Measurements from ENCODE around the gene PLPP1. TPM values are rescaled to one million over a fixed set of nuclear protein-coding genes. Genes with fewer than 3 reads are reported as not detected.

The PLPP1 gene
- polyA plus RNA-seq, 1 of the 3 experiments (the other 2 are of a cell fraction), result 32.8 TPM

DNA sequence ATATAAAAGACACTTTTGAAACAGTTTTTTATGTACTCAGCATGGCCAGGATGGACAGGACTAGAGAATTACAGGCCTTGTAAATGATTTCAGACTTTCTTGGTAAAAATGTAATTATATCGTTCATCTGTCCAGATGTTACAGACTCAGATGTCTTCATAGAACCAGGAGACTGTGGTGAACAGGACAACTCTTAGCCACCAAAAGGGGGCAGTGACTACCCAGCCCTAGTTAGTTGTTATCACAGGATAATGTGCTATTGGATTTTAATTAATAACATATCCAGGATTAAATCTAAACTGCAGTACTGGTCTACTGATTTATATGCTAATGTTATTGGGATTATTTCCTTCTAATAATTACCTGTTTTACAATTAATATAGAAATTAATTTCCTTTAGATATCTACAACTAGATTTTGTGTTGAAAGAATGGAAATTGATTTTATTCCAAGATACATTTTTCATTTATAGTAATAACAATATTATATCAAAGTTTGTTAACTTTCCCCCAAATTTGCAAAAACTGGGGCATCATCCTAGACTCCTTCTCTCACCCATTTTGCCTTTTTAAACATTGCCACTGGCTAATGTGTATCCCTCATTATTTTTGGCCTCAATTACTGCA, 127.6 kb downstream of the PLPP1 start:
- no peaks in the 10 kb centered on the region; a peak in 1 of 4 replicates for H3K4me1 ChIP-seq (ENCODE audit: control insufficient read depth in 1 of 2, insufficient read depth in 2 of 2, low read depth in 1 of 2, low read length in 1 of 2)
- no peaks in the 10 kb centered on the region for H4K20me1 ChIP-seq (ENCODE audit: insufficient read depth)
- no peak overlapping the region for H3K4me2 ChIP-seq
- peaks cover 46 to 47% of the 10 kb centered on the region in 2 experiments for H3K36me3 ChIP-seq (replicated peaks in 1 of 2; ENCODE audit: control insufficient read depth in 1 of 2, insufficient read depth in 2 of 2, low read length in 1 of 2)
- no peak overlapping the region for H3K9ac ChIP-seq
- no peak overlapping the region for H2AFZ ChIP-seq (ENCODE audit: low read depth)
- H3K79me2 ChIP-seq (ENCODE audit: insufficient read depth), result no peaks in the 10 kb centered on the region
- no peak overlapping the region for H3K4me3 ChIP-seq (ENCODE audit: low read depth in 2 of 2, low read length in 1 of 2)
- H3K9me3 ChIP-seq, result no peaks in the 10 kb centered on the region
- H3K27ac ChIP-seq (ENCODE audit: low read depth in 2 of 2, low read length in 1 of 2), result no peak overlapping the region
- H3K27me3 ChIP-seq (ENCODE audit: insufficient read depth), result no peaks in the 10 kb centered on the region
- no peaks in the 10 kb centered on the region for H3K9me2 ChIP-seq
- TF ChIP-seq, protein P1, sequence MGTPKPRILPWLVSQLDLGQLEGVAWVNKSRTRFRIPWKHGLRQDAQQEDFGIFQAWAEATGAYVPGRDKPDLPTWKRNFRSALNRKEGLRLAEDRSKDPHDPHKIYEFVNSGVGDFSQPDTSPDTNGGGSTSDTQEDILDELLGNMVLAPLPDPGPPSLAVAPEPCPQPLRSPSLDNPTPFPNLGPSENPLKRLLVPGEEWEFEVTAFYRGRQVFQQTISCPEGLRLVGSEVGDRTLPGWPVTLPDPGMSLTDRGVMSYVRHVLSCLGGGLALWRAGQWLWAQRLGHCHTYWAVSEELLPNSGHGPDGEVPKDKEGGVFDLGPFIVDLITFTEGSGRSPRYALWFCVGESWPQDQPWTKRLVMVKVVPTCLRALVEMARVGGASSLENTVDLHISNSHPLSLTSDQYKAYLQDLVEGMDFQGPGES (IDR thresholded peaks at IDR 0.05; ENCODE audit: low read depth, low read length), result no peak
- TF ChIP-seq GATA2 (CRISPR knock-in tag; IDR thresholded peaks at IDR 0.05), result no peak
- TF ChIP-seq YY1 (IDR thresholded peaks at IDR 0.05; ENCODE audit: low read depth), result no peak
- peak; percentile 79 for TF ChIP-seq RAD21 (IDR thresholded peaks at IDR 0.05; ENCODE audit: low read length)
- TF ChIP-seq, protein P2, sequence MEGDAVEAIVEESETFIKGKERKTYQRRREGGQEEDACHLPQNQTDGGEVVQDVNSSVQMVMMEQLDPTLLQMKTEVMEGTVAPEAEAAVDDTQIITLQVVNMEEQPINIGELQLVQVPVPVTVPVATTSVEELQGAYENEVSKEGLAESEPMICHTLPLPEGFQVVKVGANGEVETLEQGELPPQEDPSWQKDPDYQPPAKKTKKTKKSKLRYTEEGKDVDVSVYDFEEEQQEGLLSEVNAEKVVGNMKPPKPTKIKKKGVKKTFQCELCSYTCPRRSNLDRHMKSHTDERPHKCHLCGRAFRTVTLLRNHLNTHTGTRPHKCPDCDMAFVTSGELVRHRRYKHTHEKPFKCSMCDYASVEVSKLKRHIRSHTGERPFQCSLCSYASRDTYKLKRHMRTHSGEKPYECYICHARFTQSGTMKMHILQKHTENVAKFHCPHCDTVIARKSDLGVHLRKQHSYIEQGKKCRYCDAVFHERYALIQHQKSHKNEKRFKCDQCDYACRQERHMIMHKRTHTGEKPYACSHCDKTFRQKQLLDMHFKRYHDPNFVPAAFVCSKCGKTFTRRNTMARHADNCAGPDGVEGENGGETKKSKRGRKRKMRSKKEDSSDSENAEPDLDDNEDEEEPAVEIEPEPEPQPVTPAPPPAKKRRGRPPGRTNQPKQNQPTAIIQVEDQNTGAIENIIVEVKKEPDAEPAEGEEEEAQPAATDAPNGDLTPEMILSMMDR (IDR thresholded peaks at IDR 0.05), result peak; percentile 87
- peak; percentile 58 for TF ChIP-seq SMC3 (IDR thresholded peaks at IDR 0.05; ENCODE audit: low read depth, low read length)
- DNase-seq, result peak; percentile 47
- WGBS (ENCODE audit: low lambda C conversion rate), result 53% methylated on average over 1 of the region's 1 CpG
- CTCF ChIA-PET, result interaction anchor here (0.9 to 3.0 kb wide), 7 partner anchors 11 to 285 kb away, joined by 3 to 24 read pairs (median 4); no protein-coding TSS in a partner anchor
- POLR2A ChIA-PET, result no interaction called here
- H3F3A ChIP-seq (replicated peaks; ENCODE audit: insufficient read depth), result no peaks in the 10 kb centered on the region

DNA sequence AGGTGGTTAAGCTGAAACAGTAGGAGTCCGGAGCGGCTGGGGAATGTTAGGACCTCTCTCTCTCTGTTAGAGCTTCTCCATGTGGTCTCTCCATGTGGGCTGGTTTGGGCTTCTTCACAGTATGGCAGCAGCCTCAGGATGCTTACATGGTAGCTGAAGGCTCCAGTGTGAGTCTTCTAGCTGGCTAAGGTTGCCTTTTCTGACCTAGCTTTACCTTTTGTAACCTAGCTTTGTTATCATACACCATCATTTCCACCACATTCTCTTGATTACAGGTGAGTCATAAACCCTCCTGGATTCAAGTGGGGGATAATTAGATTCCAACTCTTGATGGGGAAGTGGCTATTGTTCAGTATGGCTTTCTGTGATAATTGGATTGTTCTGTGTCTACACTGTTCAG, 128.5 kb downstream of the PLPP1 start:
- no peaks in the 10 kb centered on the region for H3K79me2 ChIP-seq (ENCODE audit: insufficient read depth)
- H3K4me1 ChIP-seq (ENCODE audit: control insufficient read depth in 1 of 2, insufficient read depth in 2 of 2, low read depth in 1 of 2, low read length in 1 of 2), result no peaks in the 10 kb centered on the region; a peak in 1 of 4 replicates
- H3K9me3 ChIP-seq, result no peaks in the 10 kb centered on the region
- H4K20me1 ChIP-seq (ENCODE audit: insufficient read depth), result no peaks in the 10 kb centered on the region
- H3K27ac ChIP-seq (ENCODE audit: low read depth in 2 of 2, low read length in 1 of 2), result no peak overlapping the region
- H3K9ac ChIP-seq, result no peak overlapping the region
- H3K9me2 ChIP-seq, result no peaks in the 10 kb centered on the region
- no peak for DNase-seq
- H3K27me3 ChIP-seq (ENCODE audit: insufficient read depth), result no peaks in the 10 kb centered on the region
- no peaks in the 10 kb centered on the region for H3F3A ChIP-seq (replicated peaks; ENCODE audit: insufficient read depth)
- 94% methylated on average over 2 of the region's 2 CpGs for WGBS (ENCODE audit: low lambda C conversion rate)
- ChIA-PET POLR2A (no interaction called here), CTCF (interaction anchor here (0.9 to 3.0 kb wide), 8 partner anchors 12 to 755 kb away, joined by 3 to 24 read pairs (median 4); no protein-coding TSS in a partner anchor)
- H2AFZ ChIP-seq (ENCODE audit: low read depth), result no peak overlapping the region
- TF ChIP-seq RAD21 (IDR thresholded peaks at IDR 0.05; ENCODE audit: low read length), result no peak
- TF ChIP-seq CHD2 (IDR thresholded peaks at IDR 0.05; ENCODE audit: low read length, partially characterized antibody), result no peak
- TF ChIP-seq GABPA (IDR thresholded peaks at IDR 0.05; ENCODE audit: low read depth), result no peak
- TF ChIP-seq EZH2phosphoT487 (IDR thresholded peaks at IDR 0.05; ENCODE audit: borderline replicate concordance, low read depth), result no peak
- TF ChIP-seq SMC3 (IDR thresholded peaks at IDR 0.05; ENCODE audit: low read depth, low read length), result no peak
- no peak for TF ChIP-seq POLR2AphosphoS5 (IDR thresholded peaks at IDR 0.05; ENCODE audit: low read depth, low read length)
- TF ChIP-seq RCOR1 (IDR thresholded peaks at IDR 0.05; ENCODE audit: low read length), result no peak
- TF ChIP-seq, protein P3, sequence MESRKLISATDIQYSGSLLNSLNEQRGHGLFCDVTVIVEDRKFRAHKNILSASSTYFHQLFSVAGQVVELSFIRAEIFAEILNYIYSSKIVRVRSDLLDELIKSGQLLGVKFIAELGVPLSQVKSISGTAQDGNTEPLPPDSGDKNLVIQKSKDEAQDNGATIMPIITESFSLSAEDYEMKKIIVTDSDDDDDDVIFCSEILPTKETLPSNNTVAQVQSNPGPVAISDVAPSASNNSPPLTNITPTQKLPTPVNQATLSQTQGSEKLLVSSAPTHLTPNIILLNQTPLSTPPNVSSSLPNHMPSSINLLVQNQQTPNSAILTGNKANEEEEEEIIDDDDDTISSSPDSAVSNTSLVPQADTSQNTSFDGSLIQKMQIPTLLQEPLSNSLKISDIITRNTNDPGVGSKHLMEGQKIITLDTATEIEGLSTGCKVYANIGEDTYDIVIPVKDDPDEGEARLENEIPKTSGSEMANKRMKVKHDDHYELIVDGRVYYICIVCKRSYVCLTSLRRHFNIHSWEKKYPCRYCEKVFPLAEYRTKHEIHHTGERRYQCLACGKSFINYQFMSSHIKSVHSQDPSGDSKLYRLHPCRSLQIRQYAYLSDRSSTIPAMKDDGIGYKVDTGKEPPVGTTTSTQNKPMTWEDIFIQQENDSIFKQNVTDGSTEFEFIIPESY (IDR thresholded peaks at IDR 0.05; ENCODE audit: borderline replicate concordance, low read depth), result no peak
- no peak for TF ChIP-seq TEAD4 (IDR thresholded peaks at IDR 0.05; ENCODE audit: borderline replicate concordance, insufficient read depth)
- TF ChIP-seq ELF1 (IDR thresholded peaks at IDR 0.05), result no peak
- TF ChIP-seq EP300 (IDR thresholded peaks at IDR 0.05; ENCODE audit: borderline replicate concordance in 1 of 2, low read depth in 1 of 2, low read length in 1 of 2), result no peak
- no peak for TF ChIP-seq NFIC (IDR thresholded peaks at IDR 0.05; ENCODE audit: borderline replicate concordance)
- TF ChIP-seq JUND (IDR thresholded peaks at IDR 0.05), result no peak
- TF ChIP-seq, protein P1 (IDR thresholded peaks at IDR 0.05; ENCODE audit: low read depth, low read length), result no peak
- TF ChIP-seq, protein P4, sequence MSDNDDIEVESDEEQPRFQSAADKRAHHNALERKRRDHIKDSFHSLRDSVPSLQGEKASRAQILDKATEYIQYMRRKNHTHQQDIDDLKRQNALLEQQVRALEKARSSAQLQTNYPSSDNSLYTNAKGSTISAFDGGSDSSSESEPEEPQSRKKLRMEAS (IDR thresholded peaks at IDR 0.05; ENCODE audit: low read depth), result no peak
- no peak for TF ChIP-seq YY1 (IDR thresholded peaks at IDR 0.05; ENCODE audit: low read depth)
- no peak overlapping the region for H3K4me3 ChIP-seq (ENCODE audit: low read depth in 2 of 2, low read length in 1 of 2)
- peaks cover 48 to 53% of the 10 kb centered on the region in 2 experiments for H3K36me3 ChIP-seq (replicated peaks in 1 of 2; ENCODE audit: control insufficient read depth in 1 of 2, insufficient read depth in 2 of 2, low read length in 1 of 2)
- no peak overlapping the region for H3K4me2 ChIP-seq

All from SK-N-SH (cell line).